K562 (cell line): ENCODE results near the gene ATP5F1D. TPM values are rescaled to one million over a fixed set of nuclear protein-coding genes. Genes with fewer than 3 reads are reported as not detected.

Experiments
- ASH1L ChIP-seq: fragments of 450-650 bp; IDR thresholded peaks from 2 replicates; pipeline ENCODE4 v1.6.1; 2018; ENCODE audit warnings: borderline replicate concordance, mild to moderate bottlenecking, low read depth; ENCODE audit not compliant: partially characterized antibody
- BHLHE40 ChIP-seq: IDR thresholded peaks from 2 replicates; pipeline ENCODE4 v1.6.1; 2011; ENCODE audit warnings: low read length, improper control_type of control experiment
- CBX8 ChIP-seq: fragments of 200-600 bp; sonication (generic); IDR thresholded peaks from 2 replicates; pipeline ENCODE4 v1.6.1; 2012; ENCODE audit warnings: borderline replicate concordance, mixed run types, low read depth, mild to moderate bottlenecking, moderate library complexity, mixed read lengths, low read length, control low read depth, inconsistent platforms; ENCODE audit not compliant: poor library complexity, severe bottlenecking; ENCODE audit errors: extremely low read depth
- FOSL1 ChIP-seq: fragments of 200-800 bp; sonication (Bioruptor generic); conservative IDR thresholded peaks from 2 replicates; pipeline ENCODE4 v1.6.1; 2016; ENCODE audit warnings: missing genetic modification characterization, missing compliant biosample characterization
- GABPA ChIP-seq: fragments of 200-800 bp; sonication (Bioruptor generic); conservative IDR thresholded peaks from 2 replicates; pipeline ENCODE4 v1.6.1; 2016; ENCODE audit warnings: low read depth, missing genetic modification characterization, missing compliant biosample characterization
- HNRNPK ChIP-seq: fragments of 200-400 bp; formaldehyde crosslinking; IDR thresholded peaks from one replicate; pipeline ENCODE4 v1.6.1; 2018; ENCODE audit warnings: mild to moderate bottlenecking, low read depth, low read length; ENCODE audit not compliant: poor library complexity, severe bottlenecking
- JUN ChIP-seq, 2 experiments: sonication (generic) in 1 of 2; formaldehyde crosslinking in 1 of 2; IDR thresholded peaks; 2 replicates each; pipeline versions ENCODE4 v1.6.1 to v1.8.0; 2012 to 2022; ENCODE audit warnings: borderline replicate concordance in 2 of 2, mild to moderate bottlenecking in 2 of 2, improper control_type of control experiment in 1 of 2, low read depth in 1 of 2, low read length in 1 of 2, missing genetic modification reagents in 1 of 2
- KAT7 ChIP-seq: sonication (generic); formaldehyde crosslinking; IDR thresholded peaks from 2 replicates; pipeline ENCODE4 v1.8.0; 2022; ENCODE audit warnings: missing genetic modification reagents, mild to moderate bottlenecking, borderline replicate concordance
- KDM4B ChIP-seq, 2 experiments: fragments of 450-650 bp in 1 of 2; sonication (generic) in 1 of 2; IDR thresholded peaks; 2 replicates each; pipeline ENCODE4 v1.6.1; 2016 to 2017; ENCODE audit warnings: borderline replicate concordance in 2 of 2, antibody characterized with exemption in 1 of 2, low read depth in 1 of 2, mild to moderate bottlenecking in 1 of 2
- NEUROD1 ChIP-seq: fragments of 150-350 bp; IDR thresholded peaks from 2 replicates; pipeline ENCODE4 v1.6.1; 2014; ENCODE audit warnings: borderline replicate concordance, low read length, low read depth; ENCODE audit not compliant: partially characterized antibody
- NRF1 ChIP-seq, 2 experiments: fragments of 450-650 bp; IDR thresholded peaks in 1 of 2; conservative IDR thresholded peaks in 1 of 2; 2 replicates each; pipeline ENCODE4 v1.6.1; 2014; ENCODE audit warnings: mild to moderate bottlenecking in 2 of 2
- PHF20 ChIP-seq: fragments of 450-650 bp; IDR thresholded peaks from 2 replicates; pipeline ENCODE4 v1.6.1; 2018; ENCODE audit not compliant: partially characterized antibody
- POLR3A ChIP-seq: IDR thresholded peaks from 2 replicates; pipeline ENCODE4 v1.6.1; 2011; ENCODE audit warnings: borderline replicate concordance, mild to moderate bottlenecking, moderate library complexity; ENCODE audit not compliant: insufficient read length, insufficient read depth; ENCODE audit errors: extremely low read depth
- RBM25 ChIP-seq: fragments of 200-400 bp; formaldehyde crosslinking; IDR thresholded peaks from 2 replicates; pipeline ENCODE4 v1.6.1; 2018; ENCODE audit warnings: low read length, low read depth, moderate library complexity; ENCODE audit not compliant: severe bottlenecking
- SMAD1 ChIP-seq: fragments of 150-350 bp; IDR thresholded peaks from 2 replicates; pipeline ENCODE4 v1.6.1; 2014; ENCODE audit warnings: low read length, low read depth; ENCODE audit not compliant: partially characterized antibody
- ZNF764 ChIP-seq: fragments of 250-450 bp; sonication (Bioruptor Pico); IDR thresholded peaks from 2 replicates; pipeline ENCODE4 v1.4.0; 2020; ENCODE audit warnings: low read depth, mild to moderate bottlenecking, moderate library complexity
- polyA plus RNA-seq, 8 experiments: library from polyadenylated mRNA; depleted of rRNA in 4 of 8; stranded (reverse) in 5 of 8; unstranded in 3 of 8; fragments of >200 nt; fragmentation: Nextera tagmentation in 2 of 8; fragmentation: Illumina TruSeq in 1 of 8; extraction: Ambion mirVana in 2 of 8; extraction: Trizol in 1 of 8; gene quantifications; 2 replicates each; pipeline versions ENCODE4 v1.2.1 to v1.2.3, GENCODE V29; 2011 to 2014; ENCODE audit warnings: inconsistent platforms in 1 of 8, missing spikeins in 1 of 8
- total RNA-seq, 7 experiments: library from RNA; depleted of rRNA in 6 of 7; stranded (reverse); fragments of >200 nt in 6 of 7; fragmentation: Illumina TruSeq in 2 of 7; extraction: Trizol in 2 of 7; gene quantifications; 2 replicates each; pipeline versions ENCODE4 v1.2.1 to v1.2.3, GENCODE V29; 2011 to 2021; ENCODE audit warnings: low replicate concordance in 1 of 7
- TF ChIP-seq, protein P1 (sequence below), 2 experiments: IDR thresholded peaks in 1 of 2; conservative IDR thresholded peaks in 1 of 2; 2 replicates each; pipeline ENCODE4 v1.6.1; 2016; ENCODE audit warnings: low read depth in 2 of 2, mild to moderate bottlenecking in 1 of 2, missing compliant biosample characterization in 1 of 2, missing genetic modification characterization in 1 of 2, moderate library complexity in 1 of 2
- TF ChIP-seq, protein P2 (sequence below): fragments of 450-650 bp; IDR thresholded peaks from 2 replicates; pipeline ENCODE4 v1.6.1; 2018; ENCODE audit not compliant: partially characterized antibody

The ATP5F1D gene
- total and polyA plus RNA-seq, 9 of the 15 experiments (the other 6 are each of a cell fraction or from before 2014, with no cell fraction given), result 3.9 to 409 (median 36.8) TPM

DNA sequence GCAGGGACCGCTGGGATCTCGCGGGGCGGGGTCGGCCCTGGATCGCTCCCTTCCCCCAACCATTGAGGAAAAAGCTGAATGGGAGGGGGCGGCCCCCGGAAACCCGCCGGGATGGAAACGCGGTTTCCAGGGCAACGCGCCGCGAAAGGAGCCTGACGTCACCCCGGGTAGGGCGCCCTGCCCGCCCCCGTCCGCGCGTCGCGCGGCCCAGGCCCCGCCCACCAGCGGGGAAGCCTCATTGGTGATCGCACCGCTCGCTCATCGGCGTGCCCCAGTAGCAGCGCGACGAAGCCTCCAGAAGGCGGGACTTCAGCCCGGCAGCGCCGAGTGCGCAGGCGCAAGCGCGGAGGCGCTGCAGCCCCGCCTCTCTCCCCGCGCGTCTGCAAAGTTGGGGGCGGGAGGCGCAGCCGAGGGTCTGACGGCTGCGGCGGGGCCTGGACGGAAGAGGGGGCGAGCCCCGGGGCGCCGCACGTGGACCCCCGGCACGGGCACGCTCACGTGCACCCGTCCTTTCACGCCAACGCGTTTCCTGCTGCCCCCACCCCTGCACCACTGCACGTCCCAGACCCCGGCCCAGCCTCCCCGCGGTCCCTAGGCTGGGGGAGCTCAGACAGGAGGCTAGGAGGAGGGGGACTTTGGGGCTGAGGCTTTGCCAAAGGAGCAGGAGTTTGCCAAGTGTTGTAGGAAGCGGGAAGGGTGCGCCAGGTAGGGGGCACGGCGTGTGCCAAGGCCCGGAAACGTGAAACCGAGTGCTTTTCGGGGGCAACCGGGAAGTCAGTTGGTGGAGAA is 19.4 kb downstream of the ATP5F1D start (continued):
- TF ChIP-seq KAT7 (CRISPR knock-in tag) (0 out of 2 replicates have a peak, but pooled peaks have one; percentile 35), KDM4B (IDR thresholded peaks at IDR 0.05; ENCODE audit: borderline replicate concordance in 2 of 2, low read depth in 1 of 2) (0 out of 4 replicates have a peak, but pooled peaks of 1 of the 2 experiments have one; percentile 54), NRF1 (conservative IDR thresholded peaks at IDR 0.05 in 1 of 2, IDR thresholded peaks at IDR 0.05 in 1 of 2) (peak; percentile 95 to 96), CBX8 (no peak), GABPA (tag) (peak; percentile 76), HNRNPK (peak; percentile 7), POLR3A (no peak), ZNF764 (no peak), FOSL1 (peak; percentile 55), NEUROD1 (peak; percentile 84), BHLHE40 (peak; percentile 74), ASH1L (peak; percentile 65), PHF20 (no peak), SMAD1 (no peak), JUN (IDR thresholded peaks at IDR 0.05; ENCODE audit: borderline replicate concordance, low read depth, low read length) (peak; percentile 82), JUN (CRISPR knock-in tag; IDR thresholded peaks at IDR 0.05; ENCODE audit: borderline replicate concordance) (no peak), RBM25 (peak; percentile 100)
- TF ChIP-seq, protein P1, sequence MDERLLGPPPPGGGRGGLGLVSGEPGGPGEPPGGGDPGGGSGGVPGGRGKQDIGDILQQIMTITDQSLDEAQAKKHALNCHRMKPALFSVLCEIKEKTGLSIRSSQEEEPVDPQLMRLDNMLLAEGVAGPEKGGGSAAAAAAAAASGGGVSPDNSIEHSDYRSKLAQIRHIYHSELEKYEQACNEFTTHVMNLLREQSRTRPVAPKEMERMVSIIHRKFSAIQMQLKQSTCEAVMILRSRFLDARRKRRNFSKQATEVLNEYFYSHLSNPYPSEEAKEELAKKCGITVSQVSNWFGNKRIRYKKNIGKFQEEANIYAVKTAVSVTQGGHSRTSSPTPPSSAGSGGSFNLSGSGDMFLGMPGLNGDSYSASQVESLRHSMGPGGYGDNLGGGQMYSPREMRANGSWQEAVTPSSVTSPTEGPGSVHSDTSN (CRISPR knock-in tag; IDR thresholded peaks at IDR 0.05; ENCODE audit: low read depth), result peak; percentile 93
- TF ChIP-seq, protein P1 (tag; conservative IDR thresholded peaks at IDR 0.05; ENCODE audit: low read depth), result peak; percentile 76
- TF ChIP-seq, protein P2, sequence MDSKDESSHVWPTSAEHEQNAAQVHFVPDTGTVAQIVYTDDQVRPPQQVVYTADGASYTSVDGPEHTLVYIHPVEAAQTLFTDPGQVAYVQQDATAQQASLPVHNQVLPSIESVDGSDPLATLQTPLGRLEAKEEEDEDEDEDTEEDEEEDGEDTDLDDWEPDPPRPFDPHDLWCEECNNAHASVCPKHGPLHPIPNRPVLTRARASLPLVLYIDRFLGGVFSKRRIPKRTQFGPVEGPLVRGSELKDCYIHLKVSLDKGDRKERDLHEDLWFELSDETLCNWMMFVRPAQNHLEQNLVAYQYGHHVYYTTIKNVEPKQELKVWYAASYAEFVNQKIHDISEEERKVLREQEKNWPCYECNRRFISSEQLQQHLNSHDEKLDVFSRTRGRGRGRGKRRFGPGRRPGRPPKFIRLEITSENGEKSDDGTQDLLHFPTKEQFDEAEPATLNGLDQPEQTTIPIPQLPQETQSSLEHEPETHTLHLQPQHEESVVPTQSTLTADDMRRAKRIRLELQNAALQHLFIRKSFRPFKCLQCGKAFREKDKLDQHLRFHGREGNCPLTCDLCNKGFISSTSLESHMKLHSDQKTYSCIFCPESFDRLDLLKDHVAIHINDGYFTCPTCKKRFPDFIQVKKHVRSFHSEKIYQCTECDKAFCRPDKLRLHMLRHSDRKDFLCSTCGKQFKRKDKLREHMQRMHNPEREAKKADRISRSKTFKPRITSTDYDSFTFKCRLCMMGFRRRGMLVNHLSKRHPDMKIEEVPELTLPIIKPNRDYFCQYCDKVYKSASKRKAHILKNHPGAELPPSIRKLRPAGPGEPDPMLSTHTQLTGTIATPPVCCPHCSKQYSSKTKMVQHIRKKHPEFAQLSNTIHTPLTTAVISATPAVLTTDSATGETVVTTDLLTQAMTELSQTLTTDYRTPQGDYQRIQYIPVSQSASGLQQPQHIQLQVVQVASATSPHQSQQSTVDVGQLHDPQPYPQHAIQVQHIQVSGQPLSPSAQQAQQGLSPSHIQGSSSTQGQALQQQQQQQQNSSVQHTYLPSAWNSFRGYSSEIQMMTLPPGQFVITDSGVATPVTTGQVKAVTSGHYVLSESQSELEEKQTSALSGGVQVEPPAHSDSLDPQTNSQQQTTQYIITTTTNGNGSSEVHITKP, result peak; percentile 84
